ENCODE measurements around the gene CADM2.

Gene CADM2

GRCh38 chr3:86051058-86051457 is 1092.3 kb downstream of the CADM2 start:
- Histone ChIP-seq H3K9me2 (replicated peaks; ENCODE audit: control insufficient read depth, low read length) (no peaks in the 10 kb centered on the region), H3F3A (ENCODE audit: control insufficient read depth, insufficient read depth) (no peaks in the 10 kb centered on the region), H3K27me3 (ENCODE audit: control insufficient read depth, low read length) (no peaks in the 10 kb centered on the region), H4K20me1 (ENCODE audit: control insufficient read depth, insufficient read depth, low read depth, low read length) (no peaks in the 10 kb centered on the region), H3K36me3 (ENCODE audit: control insufficient read depth, low read length) (no peaks in the 10 kb centered on the region), H3K4me3 (ENCODE audit: low read length) (no peak overlapping the region), H3K4me1 (ENCODE audit: control insufficient read depth, low read length) (no peaks in the 10 kb centered on the region), H3K27ac (ENCODE audit: low read depth, low read length) (no peak overlapping the region), H3K4me2 (ENCODE audit: low read length) (no peak overlapping the region), H3K9me3 (ENCODE audit: control insufficient read depth, insufficient read depth, low read length) (no peaks in the 10 kb centered on the region), H3K79me2 (ENCODE audit: control insufficient read depth, low read length) (no peaks in the 10 kb centered on the region)
- no peak for TF ChIP-seq CTCF (IDR thresholded peaks at IDR 0.05; ENCODE audit: low read depth, low read length, poor library complexity, severe bottlenecking)
- no peak for TF ChIP-seq EZH2phosphoT487 (IDR thresholded peaks at IDR 0.05; ENCODE audit: borderline replicate concordance, low read length)

GRCh38 chr3:86056032-86056431 is 1097.2 kb downstream of the CADM2 start:
- no peak overlapping the region for H3K4me3 ChIP-seq (ENCODE audit: low read length)
- no peaks in the 10 kb centered on the region for H3K79me2 ChIP-seq (ENCODE audit: control insufficient read depth, low read length)
- no peak overlapping the region for H3K27ac ChIP-seq (ENCODE audit: low read depth, low read length)
- no peaks in the 10 kb centered on the region for H3K9me3 ChIP-seq (ENCODE audit: control insufficient read depth, insufficient read depth, low read length)
- no peaks in the 10 kb centered on the region for H3F3A ChIP-seq (ENCODE audit: control insufficient read depth, insufficient read depth)
- no peaks in the 10 kb centered on the region for H4K20me1 ChIP-seq (ENCODE audit: control insufficient read depth, insufficient read depth, low read depth, low read length)
- no peaks in the 10 kb centered on the region for H3K4me1 ChIP-seq (ENCODE audit: control insufficient read depth, low read length)
- H3K4me2 ChIP-seq (ENCODE audit: low read length), result no peak overlapping the region
- no peaks in the 10 kb centered on the region for H3K36me3 ChIP-seq (ENCODE audit: control insufficient read depth, low read length)
- no peaks in the 10 kb centered on the region for H3K9me2 ChIP-seq (replicated peaks; ENCODE audit: control insufficient read depth, low read length)
- no peaks in the 10 kb centered on the region for H3K27me3 ChIP-seq (ENCODE audit: control insufficient read depth, low read length)
- no peak for TF ChIP-seq CTCF (IDR thresholded peaks at IDR 0.05; ENCODE audit: low read depth, low read length, poor library complexity, severe bottlenecking)
- no peak for TF ChIP-seq EZH2phosphoT487 (IDR thresholded peaks at IDR 0.05; ENCODE audit: borderline replicate concordance, low read length)

- H3K27me3 ChIP-seq (ENCODE audit: control insufficient read depth, low read length), result no peaks in the 10 kb centered on the region
Observed at GRCh38 chr3:86056962-86057361, 1098.2 kb downstream of the CADM2 start.

More at GRCh38 chr3:86056962-86057361, 1098.2 kb downstream of the CADM2 start:
- no peak overlapping the region for H3K4me3 ChIP-seq (ENCODE audit: low read length)
- H3F3A ChIP-seq (ENCODE audit: control insufficient read depth, insufficient read depth), result no peaks in the 10 kb centered on the region
- no peaks in the 10 kb centered on the region for H3K9me2 ChIP-seq (replicated peaks; ENCODE audit: control insufficient read depth, low read length)
- H4K20me1 ChIP-seq (ENCODE audit: control insufficient read depth, insufficient read depth, low read depth, low read length), result no peaks in the 10 kb centered on the region
- no peak overlapping the region for H3K27ac ChIP-seq (ENCODE audit: low read depth, low read length)
- no peak overlapping the region for H3K4me2 ChIP-seq (ENCODE audit: low read length)
- TF ChIP-seq CTCF (IDR thresholded peaks at IDR 0.05; ENCODE audit: low read depth, low read length, poor library complexity, severe bottlenecking), result no peak
- no peak for TF ChIP-seq EZH2phosphoT487 (IDR thresholded peaks at IDR 0.05; ENCODE audit: borderline replicate concordance, low read length)
- H3K4me1 ChIP-seq (ENCODE audit: control insufficient read depth, low read length), result no peaks in the 10 kb centered on the region
- H3K9me3 ChIP-seq (ENCODE audit: control insufficient read depth, insufficient read depth, low read length), result no peaks in the 10 kb centered on the region
- H3K79me2 ChIP-seq (ENCODE audit: control insufficient read depth, low read length), result no peaks in the 10 kb centered on the region
- H3K36me3 ChIP-seq (ENCODE audit: control insufficient read depth, low read length), result no peaks in the 10 kb centered on the region

Measured in DOHH2 (cell line).